ENCODE results near the gene TIGD1.

The TIGD1 gene

DNA sequence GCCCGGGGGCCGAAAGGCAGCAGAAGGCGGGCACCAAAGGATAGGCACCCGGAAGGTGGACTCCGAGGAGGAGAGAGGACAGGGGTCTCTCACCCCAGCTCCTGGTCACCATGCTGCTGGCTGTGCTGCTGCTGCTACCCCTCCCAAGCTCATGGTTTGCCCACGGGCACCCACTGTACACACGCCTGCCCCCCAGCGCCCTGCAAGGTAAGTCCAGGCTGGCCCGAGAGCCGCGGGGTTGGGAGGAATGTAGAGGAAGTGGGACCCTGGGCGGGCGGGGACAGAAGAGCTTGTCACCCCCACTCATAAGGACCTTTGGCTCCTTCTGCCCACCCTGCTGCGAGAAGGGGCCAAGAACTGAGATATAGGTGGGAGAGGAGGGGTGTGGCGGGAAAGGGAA is 29.9 kb downstream of the TIGD1 start:
- DNase-seq (ENCODE audit: low spot score), result no peak
- TF ChIP-seq, protein P1, sequence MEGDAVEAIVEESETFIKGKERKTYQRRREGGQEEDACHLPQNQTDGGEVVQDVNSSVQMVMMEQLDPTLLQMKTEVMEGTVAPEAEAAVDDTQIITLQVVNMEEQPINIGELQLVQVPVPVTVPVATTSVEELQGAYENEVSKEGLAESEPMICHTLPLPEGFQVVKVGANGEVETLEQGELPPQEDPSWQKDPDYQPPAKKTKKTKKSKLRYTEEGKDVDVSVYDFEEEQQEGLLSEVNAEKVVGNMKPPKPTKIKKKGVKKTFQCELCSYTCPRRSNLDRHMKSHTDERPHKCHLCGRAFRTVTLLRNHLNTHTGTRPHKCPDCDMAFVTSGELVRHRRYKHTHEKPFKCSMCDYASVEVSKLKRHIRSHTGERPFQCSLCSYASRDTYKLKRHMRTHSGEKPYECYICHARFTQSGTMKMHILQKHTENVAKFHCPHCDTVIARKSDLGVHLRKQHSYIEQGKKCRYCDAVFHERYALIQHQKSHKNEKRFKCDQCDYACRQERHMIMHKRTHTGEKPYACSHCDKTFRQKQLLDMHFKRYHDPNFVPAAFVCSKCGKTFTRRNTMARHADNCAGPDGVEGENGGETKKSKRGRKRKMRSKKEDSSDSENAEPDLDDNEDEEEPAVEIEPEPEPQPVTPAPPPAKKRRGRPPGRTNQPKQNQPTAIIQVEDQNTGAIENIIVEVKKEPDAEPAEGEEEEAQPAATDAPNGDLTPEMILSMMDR (IDR thresholded peaks at IDR 0.05; ENCODE audit: extremely low read depth, missing control alignments), result no peak

DNA sequence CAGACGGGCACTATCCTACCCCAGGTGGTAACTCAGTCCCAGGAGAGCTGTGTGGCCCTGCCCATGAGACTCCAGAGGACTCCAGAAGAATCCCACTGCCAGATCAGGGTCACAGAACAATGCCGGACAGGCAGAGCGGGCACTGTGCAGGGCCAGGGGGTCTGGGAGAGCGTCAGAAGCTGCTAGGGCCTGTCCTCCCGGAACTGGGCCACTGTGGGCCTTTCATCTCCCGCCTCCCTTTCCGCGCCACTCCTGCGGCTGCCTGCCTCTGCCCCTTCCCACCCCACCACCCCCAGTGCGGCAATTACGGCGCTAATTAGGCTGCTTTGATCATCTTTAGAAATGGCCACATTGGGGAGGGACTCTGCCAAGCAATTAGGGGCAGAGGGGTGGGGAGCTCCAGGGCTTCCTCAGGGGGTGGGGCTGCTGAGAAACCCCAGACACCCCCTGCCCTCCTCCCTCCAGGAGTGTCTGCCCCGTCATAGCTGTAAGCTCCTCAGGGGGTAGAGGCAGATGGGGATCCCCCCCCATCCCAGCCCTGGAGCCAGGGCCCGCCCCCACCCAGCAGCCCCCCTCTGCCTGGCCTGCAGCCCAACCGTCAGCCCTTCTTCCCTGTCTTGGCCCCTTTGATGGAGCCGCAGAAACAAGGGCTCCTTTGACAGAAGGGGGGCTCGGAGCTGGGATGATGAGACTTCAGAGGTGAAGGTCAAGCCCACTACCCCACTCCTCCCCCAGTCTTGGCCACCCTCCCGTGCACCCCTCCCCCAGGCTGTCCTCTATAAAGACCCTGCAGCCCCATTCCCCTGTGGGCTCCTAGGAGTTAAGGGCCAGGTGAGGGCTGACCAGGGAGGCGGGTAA is 30.5 kb downstream of the TIGD1 start, which contains the start of gene PRSS56:
TSS of gene PRSS56 (plus strand) at position 808 of the 858 bp plus-strand sequence. CDS start 211 bp downstream, outside the sequence.
- no peak for DNase-seq (ENCODE audit: low spot score)
- TF ChIP-seq, protein P1 (IDR thresholded peaks at IDR 0.05; ENCODE audit: extremely low read depth, missing control alignments), result no peak

DNA sequence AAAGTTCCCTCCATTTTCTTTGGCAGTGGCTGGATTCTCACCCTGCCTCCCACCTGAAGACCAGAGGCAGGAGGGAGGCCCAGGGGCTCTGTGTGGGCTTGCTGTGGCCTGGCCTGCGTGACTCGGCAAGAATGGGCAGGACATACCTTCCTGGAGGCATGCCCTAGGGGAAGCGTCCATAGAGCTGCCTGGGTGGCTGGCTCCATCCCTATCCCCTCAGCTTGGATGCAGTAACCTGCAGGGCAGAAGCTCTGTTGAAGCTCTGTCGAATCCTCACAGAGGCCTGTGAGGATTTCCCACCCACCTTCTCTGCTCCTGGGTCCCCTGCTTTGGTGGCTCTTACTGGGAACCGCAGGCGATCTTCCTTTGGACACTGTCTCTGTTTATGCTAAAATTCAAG is 31.5 kb downstream of the TIGD1 start:
- no peak for DNase-seq (ENCODE audit: low spot score)
- TF ChIP-seq, protein P1 (IDR thresholded peaks at IDR 0.05; ENCODE audit: extremely low read depth, missing control alignments), result no peak

DNA sequence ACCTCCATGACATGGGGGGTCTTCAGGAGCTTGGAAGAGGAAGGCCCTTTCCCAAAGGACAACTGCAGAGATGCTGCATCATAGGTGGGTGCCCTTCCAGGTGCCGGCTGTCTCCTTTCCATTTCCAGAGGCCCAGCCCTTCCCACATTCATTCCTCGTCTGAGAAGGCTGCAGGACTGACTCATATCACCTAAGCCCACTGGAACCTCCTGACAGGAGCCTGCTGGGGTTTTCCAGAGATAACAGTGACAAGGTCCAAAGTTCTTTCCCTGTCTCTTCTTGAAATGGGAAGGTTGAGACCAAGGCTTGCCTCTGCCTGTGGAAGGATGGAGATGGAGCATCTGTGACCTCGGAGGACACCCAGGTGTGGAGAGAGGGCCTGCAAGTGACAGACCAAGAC is 33.8 kb downstream of the TIGD1 start:
- TF ChIP-seq, protein P1 (IDR thresholded peaks at IDR 0.05; ENCODE audit: extremely low read depth, missing control alignments), result no peak
- DNase-seq (ENCODE audit: low spot score), result no peak

DNA sequence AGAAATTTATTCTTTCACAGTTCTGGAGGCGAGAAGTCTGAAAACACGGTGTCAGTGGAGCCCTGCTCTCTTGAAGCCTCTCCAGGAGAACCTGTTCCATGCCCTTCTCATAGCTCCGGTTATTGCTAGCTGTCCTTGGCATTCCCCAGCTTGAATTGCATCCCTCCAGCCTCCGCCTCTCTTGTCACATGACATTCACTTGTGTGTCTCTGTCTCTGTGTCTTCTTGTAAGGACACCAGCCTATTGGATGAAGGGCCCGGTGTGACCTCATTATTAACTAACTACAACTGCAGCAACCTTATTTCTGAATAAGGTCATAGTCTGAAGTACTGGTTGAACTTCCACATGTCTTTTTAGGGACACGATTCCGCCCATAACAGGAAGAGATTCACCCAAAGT is 34.7 kb downstream of the TIGD1 start:
- TF ChIP-seq, protein P1 (IDR thresholded peaks at IDR 0.05; ENCODE audit: extremely low read depth, missing control alignments), result no peak
- no peak for DNase-seq (ENCODE audit: low spot score)

DNA sequence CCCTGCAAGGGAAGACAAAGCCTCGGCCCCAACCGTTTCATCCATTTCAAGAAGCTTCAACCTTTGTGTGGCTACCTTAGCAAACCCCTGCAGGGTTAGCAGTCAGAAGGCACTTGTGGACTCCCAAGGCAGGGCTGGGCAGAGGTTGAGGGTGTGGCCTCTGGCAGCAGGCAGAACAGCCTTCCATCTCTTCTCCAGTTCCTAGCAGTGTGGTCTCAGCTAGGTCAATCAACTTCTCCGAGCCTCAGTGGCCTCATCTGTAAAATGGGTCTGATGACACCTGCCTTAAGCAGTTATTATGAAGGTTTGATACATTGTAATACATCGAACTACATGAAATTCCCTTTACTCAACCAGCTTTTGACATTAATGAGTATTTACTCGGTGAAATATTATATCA is 37.0 kb downstream of the TIGD1 start:
- TF ChIP-seq, protein P1 (IDR thresholded peaks at IDR 0.05; ENCODE audit: extremely low read depth, missing control alignments), result no peak
- no peak for DNase-seq (ENCODE audit: low spot score)

DNA sequence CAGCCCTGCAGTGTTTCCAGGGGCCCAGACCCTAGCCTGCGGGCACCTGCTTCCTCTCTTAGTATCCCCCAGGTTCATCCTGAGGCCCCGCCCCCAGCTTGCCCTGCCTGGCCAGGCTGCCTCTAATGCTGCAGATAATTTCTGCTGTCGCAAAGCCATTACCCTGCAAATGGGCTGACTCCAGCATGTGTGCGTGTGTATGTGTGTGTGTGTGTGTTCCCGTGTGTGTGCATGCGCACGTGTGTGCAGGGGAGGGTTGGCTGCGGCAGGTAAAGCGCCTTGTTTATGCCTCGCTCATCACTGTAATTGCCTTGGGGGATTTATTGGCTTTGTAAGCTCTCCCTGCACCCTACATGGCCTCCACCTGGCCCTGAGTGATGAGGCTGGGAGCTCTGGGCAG is 37.8 kb downstream of the TIGD1 start:
- no peak for DNase-seq (ENCODE audit: low spot score)
- TF ChIP-seq, protein P1 (IDR thresholded peaks at IDR 0.05; ENCODE audit: extremely low read depth, missing control alignments), result no peak
